Left kidney (tissue), 2 donors: ENCODE measurements around the gene KCNK5. TPM values are rescaled to one million over a fixed set of nuclear protein-coding genes. Genes with fewer than 3 reads are reported as not detected.

Experiments
- DNase-seq: peaks from one replicate; pipeline ENCODE4 v3.0.0-alpha.2; 2013
- polyA plus RNA-seq: library from polyadenylated mRNA; unstranded; fragments of 120-200 nt; gene quantifications from one replicate; pipeline ENCODE4 v1.2.1, GENCODE V29; 2013; ENCODE audit not compliant: insufficient read length

KCNK5 gene
- polyA plus RNA-seq, 1 donor, result 9.6 TPM

DNA sequence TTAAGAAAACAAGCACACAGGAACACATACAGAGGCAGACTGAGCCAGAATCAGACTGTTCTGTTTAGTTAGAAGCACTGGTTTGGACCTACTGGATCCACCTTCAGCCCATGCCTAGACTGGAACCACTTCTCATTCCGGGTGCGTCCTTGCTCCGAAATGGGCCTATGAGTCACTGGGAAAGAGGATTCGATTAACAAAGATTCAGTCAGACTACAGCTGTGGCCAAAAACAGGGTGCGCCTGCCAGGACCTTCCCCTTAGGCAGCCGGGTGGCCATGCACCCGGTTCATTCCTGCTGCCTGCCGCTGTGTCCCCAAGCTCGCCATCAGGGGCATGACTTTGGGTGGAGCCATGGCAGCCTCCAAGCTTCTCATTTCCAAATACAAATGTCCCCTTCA, 14.5 kb upstream of the KCNK5 start:
- DNase-seq, result no peak

DNA sequence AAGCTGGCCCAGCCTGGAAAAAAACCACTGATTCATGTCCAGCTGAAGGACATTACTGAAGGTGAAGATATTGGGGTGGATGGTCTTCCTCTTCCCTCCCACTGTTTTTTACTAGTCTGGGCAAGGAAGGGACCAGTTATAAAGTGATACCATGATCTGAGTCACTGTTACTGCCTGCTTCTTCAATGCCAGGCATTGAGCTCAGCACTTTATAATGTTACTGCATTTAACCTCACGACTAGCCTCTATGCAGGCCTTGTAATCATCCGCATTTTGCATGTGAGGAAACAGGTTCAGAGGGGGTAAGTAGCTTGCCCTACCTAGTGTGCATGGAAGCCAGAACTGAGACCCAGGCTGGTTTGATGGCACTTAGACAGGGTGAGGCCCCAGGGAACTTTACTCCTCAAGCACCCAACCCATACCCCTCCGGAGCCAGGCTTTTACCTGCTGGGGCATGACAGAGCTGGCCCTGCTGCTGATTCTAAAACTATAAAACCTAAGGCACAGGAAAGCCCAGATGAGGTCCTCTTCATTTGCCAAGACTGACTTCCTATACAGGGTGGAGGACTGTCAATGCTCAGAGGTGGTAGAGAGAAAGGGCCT, 11.0 kb upstream of the KCNK5 start:
- DNase-seq, result no peak

DNA sequence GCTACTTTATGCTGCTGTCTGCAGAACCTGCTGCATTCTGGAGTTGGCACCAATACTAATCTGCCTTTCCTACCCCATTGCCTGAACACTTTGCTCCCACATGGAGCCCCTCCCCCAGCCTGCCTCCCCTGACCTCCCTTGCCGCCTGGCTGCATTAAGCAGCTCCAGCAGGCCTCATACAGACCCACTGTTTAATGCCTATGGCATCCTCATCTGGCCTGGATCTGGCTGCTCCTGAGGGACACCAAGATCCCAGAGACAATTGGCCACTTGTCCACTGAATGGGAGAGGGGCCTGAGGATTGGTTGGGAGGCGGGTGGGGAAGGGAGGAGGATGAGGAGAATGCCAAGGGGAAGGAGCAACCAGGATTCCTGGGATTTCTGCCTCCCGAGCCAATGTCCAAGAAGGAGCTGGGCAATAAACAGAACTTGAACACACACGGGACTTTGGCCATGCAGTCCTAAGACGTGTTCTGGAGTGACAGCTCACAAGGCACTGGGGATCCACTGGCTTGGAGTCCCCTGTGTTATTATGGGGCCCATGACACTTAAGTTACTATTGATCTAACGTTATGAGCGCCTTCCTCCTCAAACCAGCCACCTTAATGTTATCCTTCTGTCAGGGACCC, 10.4 kb upstream of the KCNK5 start:
- no peak for DNase-seq

DNA sequence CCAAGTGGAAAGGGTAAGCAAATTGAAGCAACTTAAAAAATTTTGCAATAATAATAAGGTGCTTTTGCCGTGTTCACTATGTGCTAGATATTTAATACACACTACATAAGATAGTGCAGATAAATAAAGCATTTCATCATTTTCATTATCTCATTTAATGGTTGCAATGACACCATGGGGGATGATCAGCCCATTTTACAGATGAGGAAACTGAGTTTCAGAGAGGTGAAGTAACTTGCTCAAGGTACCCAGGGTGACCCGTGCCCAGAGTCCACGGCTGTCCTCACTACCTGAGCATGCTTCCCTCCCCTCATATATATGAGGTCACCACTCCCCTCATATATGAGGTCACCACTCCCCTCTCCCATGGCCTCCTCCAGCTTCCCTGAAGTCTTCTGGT, 7.5 kb upstream of the KCNK5 start:
- DNase-seq, result no peak

GRCh38 chr6:39233333-39233732, 4.1 kb upstream of the KCNK5 start:
- DNase-seq, result no peak

- DNase-seq, result no peak
Measured at GRCh38 chr6:39231521-39232243, 2.4 kb upstream of the KCNK5 start.

- DNase-seq, result no peak
Measured at GRCh38 chr6:39230654-39231035, 1.4 kb upstream of the KCNK5 start.

GRCh38 chr6:39228111-39228971, 934 bp downstream of the KCNK5 start:
- DNase-seq, result no peak

DNA sequence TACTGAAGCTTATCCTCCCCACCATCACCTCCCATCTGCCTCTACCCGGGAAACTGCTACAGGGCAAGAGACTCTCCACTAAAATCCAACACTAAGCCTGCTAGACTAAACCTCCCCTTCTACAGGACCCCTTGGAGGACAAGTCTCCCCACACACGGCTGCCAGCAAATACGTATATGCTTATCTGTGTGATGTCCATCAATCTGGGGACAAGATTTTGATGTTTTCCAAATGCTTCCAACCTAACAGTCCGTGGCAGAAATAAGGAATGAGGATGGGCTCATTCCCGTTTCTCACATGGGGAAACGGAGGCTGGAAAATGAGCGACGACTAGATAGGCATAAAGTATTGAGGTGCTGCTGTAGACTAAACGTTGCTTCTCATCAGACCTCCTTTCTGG, 1.8 kb downstream of the KCNK5 start:
- no peak for DNase-seq

GRCh38 chr6:39226639-39227329, 2.5 kb downstream of the KCNK5 start:
- no peak for DNase-seq

- DNase-seq, result no peak
Measured at GRCh38 chr6:39225946-39226437, 3.3 kb downstream of the KCNK5 start.

DNA sequence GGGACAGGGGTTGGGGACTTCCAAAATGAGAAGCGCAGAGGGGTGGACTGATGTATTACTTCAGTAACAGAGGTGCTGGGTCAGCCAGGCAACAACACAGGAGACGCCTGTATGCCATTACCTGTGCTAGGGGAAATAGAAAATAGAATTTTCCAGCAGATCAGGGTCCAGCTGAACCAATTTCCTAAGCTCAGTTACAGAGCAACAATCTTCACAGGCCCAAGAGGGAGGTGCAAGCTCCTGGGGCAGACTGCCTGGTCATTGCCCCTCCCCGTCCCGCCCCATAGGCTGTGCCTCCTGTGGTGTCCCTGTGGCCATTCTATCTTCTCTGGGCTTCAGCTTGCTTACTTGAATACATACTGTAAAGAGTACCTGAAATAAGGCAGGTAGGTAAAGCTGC, 3.7 kb downstream of the KCNK5 start:
- DNase-seq, result no peak

GRCh38 chr6:39224523-39225182, 4.6 kb downstream of the KCNK5 start:
- DNase-seq, result no peak

DNA sequence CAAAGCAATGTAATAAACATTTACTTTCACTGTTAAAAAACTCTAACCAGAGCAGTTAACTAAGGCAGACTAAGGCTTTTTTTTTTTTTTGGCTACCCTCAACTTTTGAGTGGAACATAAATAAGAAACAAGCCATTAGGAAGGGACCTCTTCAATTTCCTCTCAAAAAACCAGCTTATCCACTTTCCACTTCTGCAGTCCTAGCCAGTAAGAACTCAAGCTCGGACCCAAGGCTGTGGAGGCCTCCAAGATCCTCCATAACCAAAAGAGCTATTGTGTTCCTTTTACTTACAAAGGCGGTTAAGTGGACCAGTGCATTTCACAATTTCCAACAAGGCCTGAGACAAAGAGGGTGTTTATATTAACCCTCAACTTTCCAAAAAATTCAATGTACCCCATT, 5.3 kb downstream of the KCNK5 start:
- no peak for DNase-seq

GRCh38 chr6:39223555-39223954, 5.7 kb downstream of the KCNK5 start:
- no peak for DNase-seq

DNA sequence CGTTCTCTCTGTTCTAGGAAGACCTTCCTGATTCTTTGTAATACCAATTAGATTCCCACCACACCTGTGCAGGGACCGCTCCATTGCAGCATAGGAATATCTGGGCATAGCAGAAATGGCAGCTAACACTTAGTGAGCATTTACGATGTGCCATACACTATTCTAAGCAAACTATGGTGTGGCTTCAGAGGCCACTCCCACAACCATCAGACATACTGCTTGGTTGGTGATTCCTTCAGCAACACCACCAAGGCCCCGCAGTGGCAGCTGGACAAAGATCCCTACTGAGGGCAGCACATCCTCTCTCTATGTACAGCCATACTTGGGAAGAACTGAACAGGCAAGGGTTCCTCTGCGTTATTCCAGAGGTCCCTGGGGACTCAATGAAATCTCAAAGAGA, 6.2 kb downstream of the KCNK5 start:
- DNase-seq, result no peak

DNA sequence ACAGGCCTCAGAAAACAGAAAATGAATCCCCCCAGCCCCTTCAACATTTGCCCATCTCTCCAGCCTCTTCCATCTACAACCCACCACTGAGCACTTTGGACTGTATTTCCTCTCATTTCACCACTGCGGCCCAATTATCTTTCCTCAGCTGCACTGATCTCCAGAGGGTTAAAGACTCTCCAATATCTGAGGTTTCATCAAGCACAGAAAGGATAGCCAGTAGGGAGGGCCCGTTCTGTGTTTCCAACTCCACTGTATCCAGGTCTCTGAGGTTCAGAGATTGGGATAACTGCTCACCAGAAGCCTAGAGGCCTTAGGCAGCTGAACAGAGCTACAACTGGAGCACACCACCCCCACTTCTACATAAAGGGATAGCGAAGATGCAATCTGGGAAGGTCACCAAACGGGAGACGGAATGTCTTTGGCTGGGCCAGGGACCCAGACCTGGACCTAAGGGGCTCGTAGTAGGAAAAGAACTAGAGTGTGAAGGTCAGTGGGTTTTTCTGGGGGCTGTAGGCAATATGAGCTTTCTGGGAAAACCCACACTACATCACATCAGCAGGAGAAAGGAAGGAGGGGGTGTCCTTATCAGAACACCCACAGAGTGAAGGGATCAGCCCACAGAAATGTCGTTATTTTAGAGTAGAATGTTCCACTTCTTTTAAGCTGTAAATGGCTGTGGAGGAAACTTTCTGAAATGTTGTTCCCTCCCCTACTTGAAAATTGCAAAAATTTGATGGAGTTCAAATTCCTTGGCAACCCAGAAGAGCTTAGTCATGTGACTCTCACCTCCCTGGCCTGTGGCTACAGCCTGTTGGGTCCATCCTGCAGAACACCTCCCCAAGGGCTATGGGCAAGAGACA, 7.3 kb downstream of the KCNK5 start:
- DNase-seq, result no peak

- DNase-seq, result no peak
Measured at GRCh38 chr6:39221115-39221514, 8.2 kb downstream of the KCNK5 start.

GRCh38 chr6:39218868-39219567, 10.3 kb downstream of the KCNK5 start:
- DNase-seq, result no peak
